Upper lobe of left lung (tissue), 6 donors: ENCODE measurements around the gene FIBP. TPM values are rescaled to one million over a fixed set of nuclear protein-coding genes. Genes with fewer than 3 reads are reported as not detected.
A peak's percentile ranks its signal among the peaks of the same experiment; 100 is the strongest.

ENCODE experiments used
- ATAC-seq, 2 donors: fragments of 200-7000 bp; cut with Tn5 transposase; one replicate each; pipeline ENCODE4 v1.9.1; 2022; ENCODE audit warnings: mild to moderate bottlenecking in 2 of 2, moderate library complexity in 2 of 2; ENCODE audit not compliant: low FRiP score in 2 of 2
- DNase-seq, 2 donors: peaks; one replicate each; pipeline ENCODE4 v3.0.0-alpha.2; 2019 to 2020
- H3K27ac ChIP-seq, 4 donors: fragments of 200-600 bp; sonication (generic); one replicate each; pipeline ENCODE4 v1.5.1; 2016 to 2019
- H3K27me3 ChIP-seq, 4 donors: fragments of 200-600 bp; sonication (generic); one replicate each; pipeline ENCODE4 v1.5.1; 2017 to 2019
- H3K36me3 ChIP-seq, 4 donors: fragments of 200-600 bp; sonication (generic); one replicate each; pipeline ENCODE4 v1.5.1; 2016 to 2019
- H3K4me1 ChIP-seq, 4 donors: fragments of 200-600 bp; sonication (generic); one replicate each; pipeline ENCODE4 v1.5.1; 2018 to 2019
- H3K4me3 ChIP-seq, 4 donors: fragments of 200-600 bp; sonication (generic); one replicate each; pipeline ENCODE4 v1.5.1; 2017 to 2019; ENCODE audit warnings: mild to moderate bottlenecking in 2 of 4, moderate library complexity in 1 of 4
- H3K9me3 ChIP-seq, 4 donors: fragments of 200-600 bp; sonication (generic); one replicate each; pipeline ENCODE4 v1.5.1; 2018 to 2019
- EP300 ChIP-seq, 4 donors: sonication (generic); formaldehyde crosslinking; IDR thresholded peaks; one replicate each; pipeline ENCODE4 v1.5.1; 2017; ENCODE audit warnings: antibody characterized with exemption in 4 of 4, control low read depth in 2 of 4
- POLR2A ChIP-seq, 4 donors: fragments of 450-650 bp; IDR thresholded peaks; one replicate each; pipeline ENCODE4 v1.5.1; 2016 to 2017; ENCODE audit warnings: antibody characterized with exemption in 4 of 4, mild to moderate bottlenecking in 2 of 4
- POLR2AphosphoS5 ChIP-seq, 2 donors: sonication (generic); formaldehyde crosslinking; IDR thresholded peaks; one replicate each; pipeline ENCODE4 v1.5.1; 2017; ENCODE audit warnings: antibody characterized with exemption in 2 of 2
- WGBS, 2 donors: methylation state at CpG; one replicate each; pipeline ENCODE4 v1.1.5; 2017 to 2018; 5-methylcytosine and 5-hydroxymethylcytosine counted together
- total RNA-seq, 6 donors: library from RNA; depleted of rRNA in 4 of 6; stranded (reverse); fragments of >200 nt in 4 of 6; gene quantifications; one replicate each; pipeline versions ENCODE4 v1.1.0 to v1.2.1, GENCODE V29; 2016 to 2021
- TF ChIP-seq, protein P1 (sequence below), 6 experiments: fragments of 450-650 bp in 4 of 6; fragments of 200-600 bp in 2 of 6; sonication (generic) in 2 of 6; IDR thresholded peaks; one replicate each; pipeline ENCODE4 v1.5.1; 2016 to 2019; ENCODE audit warnings: antibody characterized with exemption in 6 of 6
- donor health status: DM: no; HTN: no; CAD: no; lungs with moderate emphysema.
- donor health status: DM: no; HTN: yes; CAD: no; lungs with severe emphysema.

The FIBP gene
- total RNA-seq, 6 donors from 2014 or later, result 46.8 to 77.7 (median 57.0) TPM

DNA sequence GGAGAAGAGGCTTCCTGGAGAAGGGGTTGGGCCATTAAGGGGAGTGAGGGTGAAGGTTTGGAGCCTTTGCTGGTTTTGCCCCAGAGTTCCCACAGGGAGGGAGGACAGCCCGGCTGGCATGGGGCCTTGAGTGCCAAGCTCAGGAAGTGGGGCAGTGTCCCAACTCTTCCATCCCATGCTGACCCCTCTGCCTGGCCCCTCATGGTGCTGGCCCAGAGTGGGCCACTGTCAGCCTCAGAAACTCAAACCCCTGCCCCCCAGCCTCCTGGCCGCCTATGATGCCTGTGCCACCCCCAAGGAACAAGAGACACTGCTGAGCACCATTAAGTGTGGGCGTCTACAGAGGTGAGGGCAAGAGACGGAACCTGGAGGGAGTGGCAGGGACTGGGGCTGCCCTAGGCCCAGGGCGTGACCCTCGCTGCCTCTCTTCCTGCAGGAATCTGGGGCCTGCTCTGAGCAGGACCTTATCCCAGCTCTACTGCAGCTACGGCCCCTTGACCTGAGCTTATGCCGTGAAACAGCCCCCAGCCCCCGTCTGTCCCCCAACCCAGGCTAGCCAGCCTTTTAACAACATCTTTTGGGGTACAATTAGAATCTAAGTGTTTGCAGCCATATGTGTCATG, 22.6 kb downstream of the FIBP start:
- Histone ChIP-seq H3K4me1 (peaks cover 11 to 32% (median 20%) of the 10 kb centered on the region in 4 donors), H3K27ac (no peak overlapping the region), H3K36me3 (peaks cover 16 to 86% (median 55%) of the 10 kb centered on the region in 4 donors), H3K9me3 (no peaks in the 10 kb centered on the region), H3K27me3 (no peaks in the 10 kb centered on the region), H3K4me3 (no peak overlapping the region)
- TF ChIP-seq POLR2AphosphoS5 (IDR thresholded peaks at IDR 0.05) (no peak), POLR2A (IDR thresholded peaks at IDR 0.05) (no peak), EP300 (IDR thresholded peaks at IDR 0.05) (no peak)
- TF ChIP-seq, protein P1, sequence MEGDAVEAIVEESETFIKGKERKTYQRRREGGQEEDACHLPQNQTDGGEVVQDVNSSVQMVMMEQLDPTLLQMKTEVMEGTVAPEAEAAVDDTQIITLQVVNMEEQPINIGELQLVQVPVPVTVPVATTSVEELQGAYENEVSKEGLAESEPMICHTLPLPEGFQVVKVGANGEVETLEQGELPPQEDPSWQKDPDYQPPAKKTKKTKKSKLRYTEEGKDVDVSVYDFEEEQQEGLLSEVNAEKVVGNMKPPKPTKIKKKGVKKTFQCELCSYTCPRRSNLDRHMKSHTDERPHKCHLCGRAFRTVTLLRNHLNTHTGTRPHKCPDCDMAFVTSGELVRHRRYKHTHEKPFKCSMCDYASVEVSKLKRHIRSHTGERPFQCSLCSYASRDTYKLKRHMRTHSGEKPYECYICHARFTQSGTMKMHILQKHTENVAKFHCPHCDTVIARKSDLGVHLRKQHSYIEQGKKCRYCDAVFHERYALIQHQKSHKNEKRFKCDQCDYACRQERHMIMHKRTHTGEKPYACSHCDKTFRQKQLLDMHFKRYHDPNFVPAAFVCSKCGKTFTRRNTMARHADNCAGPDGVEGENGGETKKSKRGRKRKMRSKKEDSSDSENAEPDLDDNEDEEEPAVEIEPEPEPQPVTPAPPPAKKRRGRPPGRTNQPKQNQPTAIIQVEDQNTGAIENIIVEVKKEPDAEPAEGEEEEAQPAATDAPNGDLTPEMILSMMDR (IDR thresholded peaks at IDR 0.05), result no peak
- DNase-seq (no peak), ATAC-seq (no peak)
- 89 to 90% methylated on average over 3 to 9 of the region's 9 CpGs for WGBS, 2 donors

DNA sequence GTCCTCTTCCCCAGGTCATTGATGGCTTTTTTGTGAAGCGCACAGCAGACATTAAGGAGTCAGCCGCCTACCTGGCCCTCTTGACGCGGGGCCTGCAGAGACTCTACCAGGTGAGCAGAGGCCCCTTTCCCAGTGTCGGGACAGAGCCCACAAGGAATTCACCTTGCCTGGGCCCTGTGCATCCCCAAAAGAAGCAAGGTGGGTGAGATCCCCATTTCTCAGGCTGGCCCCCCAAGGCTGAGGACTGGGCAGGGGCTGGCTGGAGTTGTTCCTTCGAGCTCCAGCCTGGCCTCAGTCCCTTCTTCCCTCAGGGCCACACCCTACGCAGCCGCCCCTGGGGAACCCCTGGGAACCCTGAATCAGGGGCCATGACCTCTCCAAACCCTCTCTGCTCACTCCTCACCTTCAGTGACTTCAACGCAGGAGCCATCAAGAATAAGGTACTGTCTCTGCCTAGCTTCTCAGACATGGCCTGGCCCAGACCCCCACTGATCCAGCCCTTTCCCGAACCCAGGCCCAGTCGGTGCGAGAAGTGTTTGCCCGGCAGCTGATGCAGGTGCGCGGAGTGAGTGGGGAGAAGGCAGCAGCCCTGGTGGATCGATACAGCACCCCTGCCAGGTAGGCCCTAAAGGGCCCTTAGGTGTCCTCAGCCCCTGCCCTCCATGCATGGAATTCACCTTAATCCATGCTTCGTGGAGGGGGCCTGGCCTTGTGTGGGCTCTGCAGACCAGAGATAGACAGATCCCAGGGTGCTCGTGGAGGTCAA, 23.4 kb downstream of the FIBP start:
- WGBS, 2 donors, result 84 to 96% methylated on average over 9 to 15 of the region's 18 CpGs
- peaks cover 11 to 30% (median 17%) of the 10 kb centered on the region in 4 donors for H3K4me1 ChIP-seq
- no peak overlapping the region for H3K27ac ChIP-seq
- TF ChIP-seq POLR2A (IDR thresholded peaks at IDR 0.05) (no peak), POLR2AphosphoS5 (IDR thresholded peaks at IDR 0.05) (no peak), EP300 (IDR thresholded peaks at IDR 0.05) (no peak)
- TF ChIP-seq, protein P1 (IDR thresholded peaks at IDR 0.05), result no peak
- H3K27me3 ChIP-seq, result no peaks in the 10 kb centered on the region
- DNase-seq (peak in 1 of 2 donors; percentile 18), ATAC-seq (no peak)
- H3K9me3 ChIP-seq, result no peaks in the 10 kb centered on the region
- H3K36me3 ChIP-seq, result peaks cover 16 to 81% (median 55%) of the 10 kb centered on the region in 4 donors
- H3K4me3 ChIP-seq, result no peak overlapping the region

GRCh38 chr11:65863889-65864705, 24.2 kb downstream of the FIBP start:
- DNase-seq, result peak in 1 of 2 donors; percentile 18
- H3K4me3 ChIP-seq, result no peak overlapping the region
- TF ChIP-seq, protein P1 (IDR thresholded peaks at IDR 0.05), result no peak
- TF ChIP-seq POLR2A (IDR thresholded peaks at IDR 0.05) (no peak), EP300 (IDR thresholded peaks at IDR 0.05) (no peak), POLR2AphosphoS5 (IDR thresholded peaks at IDR 0.05) (no peak)
- no peak for ATAC-seq
- H3K36me3 ChIP-seq, result peaks cover 16 to 73% (median 53%) of the 10 kb centered on the region in 4 donors
- H3K27ac ChIP-seq, result no peak overlapping the region
- peaks cover 11 to 36% (median 22%) of the 10 kb centered on the region in 4 donors for H3K4me1 ChIP-seq
- no peaks in the 10 kb centered on the region for H3K27me3 ChIP-seq
- H3K9me3 ChIP-seq, result no peaks in the 10 kb centered on the region
- 79 to 93% methylated on average over 8 to 12 of the region's 12 CpGs for WGBS, 2 donors

DNA sequence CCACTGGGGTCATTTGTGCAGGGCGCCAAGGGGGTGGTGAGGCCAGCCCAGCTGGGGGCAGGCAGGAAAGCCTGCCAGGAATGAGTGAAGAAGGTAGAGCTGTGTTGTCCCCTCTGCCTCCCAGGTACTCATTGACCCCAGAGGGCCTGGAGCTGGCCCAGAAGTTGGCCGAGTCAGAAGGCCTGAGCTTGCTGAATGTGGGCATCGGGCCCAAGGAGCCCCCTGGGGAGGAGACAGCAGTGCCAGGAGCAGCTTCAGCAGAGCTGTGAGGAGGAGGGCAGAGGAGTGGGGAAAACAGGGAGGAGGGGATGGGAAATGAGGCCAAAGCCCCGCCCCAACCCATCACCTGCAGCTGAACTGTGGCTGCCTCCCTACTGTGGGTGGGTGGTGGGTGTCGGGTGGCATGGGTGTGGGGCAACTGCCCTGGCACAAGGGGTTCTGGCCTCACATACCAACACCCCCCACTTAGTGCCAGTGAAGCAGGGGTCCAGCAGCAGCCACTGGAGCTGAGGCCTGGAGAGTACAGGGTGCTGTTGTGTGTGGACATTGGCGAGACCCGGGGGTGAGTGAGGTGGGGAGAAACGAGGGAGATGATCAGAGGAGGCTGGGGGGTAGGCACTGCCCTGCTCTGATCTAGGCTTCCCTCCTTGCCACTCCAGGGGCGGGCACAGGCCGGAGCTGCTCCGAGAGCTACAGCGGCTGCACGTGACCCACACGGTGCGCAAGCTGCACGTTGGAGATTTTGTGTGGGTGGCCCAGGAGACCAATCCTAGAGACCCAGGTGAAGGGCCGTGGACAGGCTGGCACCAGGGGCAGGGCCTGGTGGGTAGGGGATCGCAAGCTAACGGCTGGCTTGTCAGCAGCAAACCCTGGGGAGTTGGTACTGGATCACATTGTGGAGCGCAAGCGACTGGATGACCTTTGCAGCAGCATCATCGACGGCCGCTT, 25.1 kb downstream of the FIBP start:
- TF ChIP-seq EP300 (IDR thresholded peaks at IDR 0.05), result no peak
- TF ChIP-seq, protein P1 (IDR thresholded peaks at IDR 0.05), result no peak
- TF ChIP-seq POLR2A (IDR thresholded peaks at IDR 0.05), result no peak
- TF ChIP-seq POLR2AphosphoS5 (IDR thresholded peaks at IDR 0.05), result no peak
- Histone ChIP-seq H3K36me3 (peaks cover 16 to 64% (median 53%) of the 10 kb centered on the region in 4 donors), H3K4me1 (peaks cover 11 to 43% (median 28%) of the 10 kb centered on the region in 4 donors), H3K27me3 (no peaks in the 10 kb centered on the region), H3K9me3 (no peaks in the 10 kb centered on the region), H3K27ac (peak overlapping the region in 1 of 4 donors; percentile 13), H3K4me3 (no peak overlapping the region)
- ATAC-seq (no peak), DNase-seq (peak in 1 of 2 donors; percentile 17)
- WGBS, 2 donors, result 76 to 94% methylated on average over 10 to 21 of the region's 24 CpGs
